Stimulated activated CD8-positive, alpha-beta memory T cell treated with anti-CD3 and anti-CD28 coated beads, Interleukin-7, amount 100 ng/mL, for 24 hours (primary cell): ENCODE measurements around the gene ERCC1.
"Not testable (repeated sequence)": the region's sequence is repeated elsewhere in the genome, so short reads cannot be mapped to it uniquely, and the experiment has no call there.

Experiments
- DNase-seq: peaks from one replicate; pipeline ENCODE4 v3.0.0-alpha.2; 2020; ENCODE audit warnings: low read depth

Gene ERCC1

DNA sequence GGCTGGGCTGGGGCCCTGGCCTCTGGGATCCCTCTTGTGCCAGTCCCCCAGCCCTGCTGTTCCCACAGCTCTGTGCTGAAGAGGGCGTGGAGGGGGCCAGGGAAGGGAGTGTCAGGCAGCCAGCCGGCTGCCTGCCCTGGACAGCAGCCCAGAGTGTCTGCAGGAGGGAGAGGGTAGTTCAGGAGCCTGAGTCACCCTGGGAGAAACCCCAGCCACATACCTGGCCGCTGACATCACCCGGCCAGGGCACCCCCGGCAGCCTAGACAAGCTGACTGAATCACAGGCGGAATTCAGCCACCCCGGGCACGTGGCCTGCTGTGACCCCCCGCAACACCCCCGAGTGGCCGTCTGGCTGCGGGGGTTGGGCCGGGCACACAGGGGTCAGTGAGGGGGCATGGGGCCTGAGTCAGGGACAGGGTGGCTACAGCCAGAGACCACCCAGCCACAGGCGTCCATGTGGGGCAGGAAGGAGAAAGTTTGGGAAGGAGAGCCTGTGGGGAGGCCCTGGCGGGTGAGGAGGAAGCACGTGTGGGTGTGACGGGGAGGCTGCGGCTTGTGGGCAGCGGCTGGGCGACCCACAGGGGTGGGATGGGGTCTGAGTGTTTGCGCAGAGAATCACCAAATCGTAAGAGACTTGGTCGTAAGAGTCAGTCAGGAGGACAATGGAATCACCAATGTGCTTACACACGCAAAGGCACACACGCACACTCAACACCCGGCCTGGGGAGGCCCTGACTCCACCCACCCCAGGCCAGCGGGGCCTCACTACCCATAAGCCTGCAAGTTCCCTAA, 32.2 kb upstream of the ERCC1 start:
- no peak for DNase-seq

DNA sequence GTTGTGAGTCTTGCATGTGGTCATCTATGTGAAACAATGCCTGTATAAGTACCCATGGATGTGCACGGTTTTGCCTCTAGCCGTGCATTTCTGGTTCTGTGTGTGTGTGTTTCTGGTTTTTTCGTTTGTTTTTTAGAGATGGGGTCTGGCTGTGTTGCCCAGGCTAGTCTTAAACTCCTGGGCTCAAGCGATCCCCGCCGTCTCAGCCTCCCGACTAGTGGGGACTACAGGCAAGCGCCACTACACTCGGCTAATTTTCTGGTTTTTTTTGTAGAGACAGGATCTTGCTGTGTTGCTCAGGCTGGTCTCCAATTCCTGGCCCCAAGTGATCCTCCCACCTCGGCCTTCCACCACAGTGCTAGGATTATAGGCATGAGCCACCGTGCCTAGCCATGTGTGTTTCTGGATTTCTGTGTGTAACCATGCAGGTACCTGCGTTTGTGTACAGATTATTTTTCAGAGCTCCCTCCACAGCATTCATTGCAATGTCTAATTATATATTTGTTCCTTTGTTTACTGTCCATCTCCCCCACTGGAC, 28.2 kb upstream of the ERCC1 start:
- DNase-seq, result no peak

DNA sequence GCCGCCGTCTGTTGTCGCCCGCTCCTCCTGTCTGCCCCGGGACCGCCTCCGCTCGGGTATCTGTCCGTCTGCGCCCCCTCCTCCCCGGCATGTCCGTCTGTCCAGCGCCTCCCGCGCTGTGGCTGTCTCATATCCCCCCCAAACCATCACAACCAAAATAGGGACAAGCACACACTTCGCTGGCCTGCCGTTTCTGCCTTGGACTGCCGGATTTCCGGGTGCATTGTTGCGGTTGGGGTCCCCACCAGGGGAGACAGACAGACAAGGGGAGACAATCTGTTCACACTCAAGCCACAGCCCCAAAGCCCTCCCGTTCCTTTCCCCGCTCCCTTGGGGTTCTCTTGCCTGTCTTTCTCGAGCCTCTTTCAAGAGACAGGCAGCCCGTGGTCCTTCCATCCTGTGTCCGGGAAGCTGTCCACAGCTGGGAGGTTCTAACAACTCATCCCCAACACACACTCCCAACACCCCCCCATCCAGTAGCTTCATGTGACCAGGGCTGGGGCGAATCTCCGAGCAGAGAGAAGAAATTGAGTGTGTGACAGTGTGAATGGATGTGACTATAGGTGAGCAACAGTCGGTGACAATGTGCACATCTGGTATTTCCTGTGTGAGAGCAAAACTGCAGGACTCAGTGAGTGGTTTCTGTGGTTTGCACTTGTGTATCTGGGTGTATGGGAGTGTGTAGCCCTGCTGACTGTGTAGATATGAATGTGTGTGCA, 27.6 kb upstream of the ERCC1 start:
- DNase-seq, result no peak

DNA sequence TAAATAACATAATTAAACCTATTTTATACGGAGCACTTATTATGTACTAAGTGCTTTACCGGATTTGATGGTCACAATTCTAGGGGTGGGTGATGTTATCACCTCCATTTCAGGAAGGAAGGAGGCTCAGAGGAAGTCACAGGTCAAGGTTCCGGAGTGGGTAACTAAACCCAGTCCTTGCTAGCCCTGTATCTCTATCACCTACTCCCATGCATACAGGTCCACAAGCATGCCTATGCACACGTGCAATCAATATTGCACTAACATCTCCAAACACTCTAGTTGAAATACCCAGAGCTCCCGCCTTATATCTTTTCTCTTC, 26.3 kb upstream of the ERCC1 start:
- DNase-seq, result no peak

DNA sequence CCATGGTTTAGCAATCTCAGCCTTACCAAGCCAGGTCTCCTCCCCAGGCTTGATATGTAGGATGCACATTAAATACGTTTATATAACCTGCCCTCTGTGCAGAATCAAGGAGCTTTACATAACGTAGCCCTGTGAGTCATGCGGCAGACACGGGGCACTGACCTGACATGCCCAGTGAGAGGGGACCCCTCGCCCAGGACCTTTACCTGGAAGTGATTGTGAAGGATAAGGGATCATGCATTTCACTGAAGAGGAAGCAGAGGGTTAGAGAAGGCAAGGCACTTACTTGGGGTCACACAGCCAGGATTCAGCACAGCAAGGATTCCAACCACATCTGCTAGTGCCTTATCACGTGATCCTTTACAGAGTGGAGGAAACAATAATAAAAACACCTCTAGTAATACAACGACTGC, 25.2 kb upstream of the ERCC1 start:
- no peak for DNase-seq

DNA sequence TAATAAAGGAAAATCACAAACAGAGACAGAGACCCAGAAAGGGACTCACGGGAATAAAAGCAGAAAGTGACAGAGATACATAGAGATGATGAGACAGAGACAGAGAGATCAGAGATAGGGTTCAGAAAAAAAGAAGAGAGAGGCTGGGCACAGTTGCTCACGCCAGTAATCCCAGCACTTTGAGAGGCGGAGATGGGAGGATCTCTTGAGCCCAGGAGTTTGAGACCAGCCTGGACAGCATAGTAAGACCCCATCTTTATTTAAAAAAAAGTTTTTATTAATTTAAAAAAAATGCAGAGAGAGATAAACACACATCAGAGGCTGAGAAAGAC, 24.7 kb upstream of the ERCC1 start:
- no peak for DNase-seq

DNA sequence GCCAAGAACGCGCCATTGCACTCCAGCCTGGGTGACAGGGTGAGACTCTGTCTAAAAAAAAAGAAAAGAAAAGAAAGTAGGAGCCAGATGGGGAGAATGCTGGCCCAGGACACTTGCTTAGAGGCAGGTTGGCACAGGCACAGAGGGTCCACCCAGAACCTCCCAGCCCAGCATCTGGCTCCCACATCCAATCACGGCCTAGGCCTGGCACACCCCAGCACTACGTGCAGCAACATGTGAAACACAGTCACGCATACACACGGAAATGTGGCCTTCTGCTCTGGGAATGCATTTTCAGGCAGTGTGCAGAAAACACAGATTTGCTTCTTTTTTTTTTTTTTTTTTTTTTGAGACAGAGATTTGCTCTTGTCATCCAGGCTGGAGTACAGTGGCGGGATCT, 23.2 kb upstream of the ERCC1 start:
- no peak for DNase-seq

DNA sequence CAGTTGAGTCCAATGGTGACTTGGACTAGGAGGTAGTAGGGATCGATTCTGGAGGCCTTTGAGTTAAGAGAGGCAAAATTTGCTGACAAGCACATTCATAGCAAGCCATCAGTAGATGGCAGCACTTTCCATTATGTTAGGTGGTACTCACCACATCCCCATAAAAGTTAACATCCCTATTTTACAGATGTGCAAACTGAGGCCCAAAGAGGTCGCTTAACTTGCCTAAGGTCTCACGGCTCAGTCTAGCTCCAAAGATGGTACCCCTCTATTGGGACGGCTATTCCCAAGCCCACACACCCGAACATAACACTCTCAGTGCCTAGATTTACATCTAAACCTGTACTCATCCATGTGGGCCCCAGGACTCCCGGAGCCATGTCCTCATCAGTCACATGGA, 22.6 kb upstream of the ERCC1 start:
- no peak for DNase-seq

DNA sequence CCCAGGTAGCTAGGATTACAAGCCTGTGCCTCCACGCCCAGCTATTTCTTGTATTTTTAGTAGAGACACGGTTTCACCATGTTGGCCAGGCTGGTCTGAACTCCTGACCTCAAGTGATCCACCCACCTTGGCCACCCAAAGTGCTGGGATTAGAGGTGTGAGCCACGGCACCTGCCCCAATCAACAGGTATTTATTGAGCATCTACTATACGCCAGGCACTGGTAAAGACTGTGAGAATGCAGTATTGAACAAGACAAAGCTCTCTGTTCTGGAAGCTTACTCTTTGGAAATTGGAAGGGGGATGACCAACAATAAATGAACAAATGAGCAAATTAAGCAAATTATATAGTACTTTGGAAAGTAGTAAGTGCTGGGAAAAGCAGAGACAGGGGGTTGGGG, 21.4 kb upstream of the ERCC1 start:
- no peak for DNase-seq

DNA sequence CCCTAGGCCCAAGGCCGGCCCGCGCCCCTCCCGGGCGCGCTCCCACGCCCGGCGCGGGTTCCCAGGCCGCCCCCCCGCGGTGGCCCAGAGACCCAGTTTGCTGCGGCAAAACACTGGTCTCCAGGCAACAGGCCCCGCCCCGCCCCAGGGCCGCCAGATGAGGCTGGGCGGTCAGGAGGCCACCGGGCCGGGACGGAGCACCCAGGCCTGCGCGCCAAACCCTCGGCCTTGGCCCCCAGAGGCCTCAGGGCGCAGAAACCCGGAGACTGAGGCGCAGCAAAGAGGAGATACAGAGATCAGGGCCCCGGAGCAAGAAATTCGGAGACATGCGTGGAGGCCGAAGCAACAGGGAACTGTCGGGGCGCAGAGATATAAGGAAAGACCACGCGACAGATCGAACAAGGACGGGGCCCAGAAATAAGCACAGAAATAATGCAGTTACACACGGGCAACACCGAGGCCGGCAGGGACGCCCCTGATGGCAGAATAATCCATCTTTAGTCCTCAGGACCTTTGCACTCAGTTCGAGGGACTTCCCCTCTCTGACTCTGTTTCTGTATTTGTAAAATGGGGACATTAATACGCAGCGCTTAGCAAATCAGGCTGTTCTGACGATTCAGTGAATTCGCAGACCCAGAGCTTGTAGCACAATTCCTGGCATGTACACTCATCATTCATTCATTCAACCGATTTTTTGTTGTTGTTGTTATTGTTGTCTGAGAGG, 20.8 kb upstream of the ERCC1 start:
- peak; percentile 59 for DNase-seq

DNA sequence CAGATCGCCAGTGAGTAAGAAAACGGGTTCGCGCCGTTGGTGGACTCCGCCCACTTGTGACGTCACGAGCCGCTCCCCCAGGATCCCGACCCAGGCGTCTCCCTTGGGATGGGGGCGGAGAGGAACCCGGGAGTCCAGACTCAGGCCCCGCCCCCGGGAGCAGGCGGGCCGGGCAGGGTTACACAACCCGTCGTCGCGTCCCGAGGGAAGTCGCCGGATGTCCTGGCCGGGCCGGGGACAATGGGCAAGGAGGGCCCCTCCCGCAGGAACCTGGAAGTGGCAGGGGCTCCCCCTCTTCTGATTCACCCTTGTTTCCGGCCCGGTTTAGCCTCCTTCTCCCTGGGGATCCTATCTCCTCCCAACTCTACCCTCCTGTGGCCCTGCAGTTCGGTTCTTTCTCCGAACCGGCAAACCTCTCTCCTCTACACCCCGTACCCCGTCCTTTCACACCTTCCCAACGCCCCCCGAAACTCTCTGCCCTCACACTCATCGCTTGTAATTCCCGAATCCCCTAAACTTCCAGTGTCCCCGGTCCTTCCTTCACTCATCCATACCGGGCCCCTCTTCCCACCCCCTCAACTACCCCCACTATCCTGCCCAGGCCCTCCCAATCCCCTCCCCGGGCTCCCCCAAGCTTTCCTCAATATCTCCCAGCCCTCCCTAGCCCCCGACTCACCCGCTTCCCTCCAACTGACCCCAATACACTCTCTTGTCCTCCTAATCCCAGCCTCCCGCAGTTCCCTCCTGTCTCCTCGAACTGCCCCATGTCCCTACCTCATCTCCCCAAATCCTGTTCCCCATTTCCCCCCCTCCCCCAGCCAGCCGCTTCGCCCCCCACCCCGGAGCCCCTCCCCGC, 20.0 kb upstream of the ERCC1 start:
- no peak for DNase-seq

DNA sequence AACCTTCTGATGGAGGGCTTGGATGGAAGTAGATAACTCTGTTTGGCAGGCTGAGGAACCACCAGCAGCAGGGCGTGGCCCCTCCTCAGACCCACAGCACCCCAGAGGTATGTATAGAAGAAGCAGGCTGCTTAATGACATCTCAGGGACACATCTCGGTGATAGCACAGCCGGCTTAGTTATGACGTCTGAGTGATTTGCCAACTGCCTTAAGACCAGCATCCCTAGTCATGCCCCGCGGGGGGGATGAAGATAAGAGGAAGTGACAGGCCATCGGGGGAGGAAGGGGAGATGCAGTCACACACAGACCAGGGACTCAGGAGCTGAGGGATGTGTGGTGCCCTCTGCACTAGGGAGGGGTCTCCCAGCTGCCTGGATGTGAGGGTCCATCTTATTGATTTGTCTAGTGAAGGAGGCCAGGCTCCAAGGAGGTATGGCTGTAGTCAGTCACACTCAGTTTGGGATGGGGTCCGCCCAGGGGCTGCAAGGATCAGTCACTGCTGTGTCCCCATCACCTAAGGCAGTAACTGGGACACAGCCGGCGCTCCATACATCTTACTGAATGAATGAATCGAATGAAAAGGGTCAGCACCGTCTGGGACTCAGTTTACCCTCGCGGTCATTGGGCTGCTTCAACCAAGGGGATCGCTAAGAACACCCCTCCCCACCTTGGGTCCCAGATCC, 19.2 kb upstream of the ERCC1 start:
- DNase-seq, result no peak

DNA sequence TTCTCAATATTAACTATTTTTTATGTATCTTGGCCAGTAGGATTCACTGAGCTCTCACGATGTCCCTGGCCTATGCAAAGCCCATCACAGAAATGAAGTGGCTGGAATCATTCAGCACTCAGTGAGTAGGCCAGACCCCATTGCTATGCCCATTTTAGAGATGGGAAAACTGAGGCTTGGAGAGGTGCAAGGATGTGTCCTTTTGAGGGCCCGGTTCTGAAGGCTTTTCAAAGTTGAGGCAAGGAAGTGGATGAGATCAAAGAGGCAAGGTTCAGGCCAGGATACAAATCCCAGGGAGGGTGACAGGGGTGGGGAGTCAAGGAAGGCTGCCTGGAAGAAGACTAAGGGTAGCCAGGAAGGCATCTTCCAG, 18.7 kb upstream of the ERCC1 start:
- DNase-seq, result no peak

DNA sequence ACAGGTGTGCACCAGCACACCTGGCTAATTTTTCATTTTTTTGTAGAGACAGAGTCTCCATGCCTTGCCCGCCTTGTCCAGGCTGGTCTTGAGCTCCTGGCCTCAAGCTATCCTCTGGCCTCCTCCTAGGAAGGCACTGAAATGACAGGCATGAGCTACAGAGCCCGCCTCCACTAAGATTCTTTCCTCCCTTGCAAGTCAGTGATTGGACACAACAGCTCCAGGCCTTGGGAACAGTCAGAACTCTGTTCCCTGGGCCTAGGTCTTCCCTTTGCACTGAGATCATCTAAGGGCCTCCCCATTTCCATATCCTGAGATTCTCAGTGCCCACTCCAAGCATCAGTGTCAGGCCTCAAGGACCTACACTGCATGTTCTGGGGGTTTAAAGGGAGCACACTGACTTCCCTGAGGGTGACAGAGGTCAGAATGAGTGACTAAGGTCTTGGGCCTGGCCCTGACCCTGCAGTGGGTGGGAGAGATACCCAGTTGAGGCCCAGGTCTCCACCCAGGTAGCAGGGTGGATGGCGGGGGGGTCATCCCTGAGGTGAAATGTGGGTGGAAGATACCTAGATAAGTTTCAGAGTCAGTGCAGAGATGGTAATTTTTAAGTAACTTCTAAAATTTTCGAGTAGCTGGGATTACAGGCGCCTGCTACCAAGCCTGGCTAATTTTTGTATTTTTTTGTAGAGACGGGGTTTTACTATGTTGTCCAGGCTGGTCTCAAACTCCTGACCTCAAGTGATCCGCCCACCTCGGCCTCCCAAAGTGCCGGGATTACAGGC, 17.3 kb upstream of the ERCC1 start:
- no peak for DNase-seq

DNA sequence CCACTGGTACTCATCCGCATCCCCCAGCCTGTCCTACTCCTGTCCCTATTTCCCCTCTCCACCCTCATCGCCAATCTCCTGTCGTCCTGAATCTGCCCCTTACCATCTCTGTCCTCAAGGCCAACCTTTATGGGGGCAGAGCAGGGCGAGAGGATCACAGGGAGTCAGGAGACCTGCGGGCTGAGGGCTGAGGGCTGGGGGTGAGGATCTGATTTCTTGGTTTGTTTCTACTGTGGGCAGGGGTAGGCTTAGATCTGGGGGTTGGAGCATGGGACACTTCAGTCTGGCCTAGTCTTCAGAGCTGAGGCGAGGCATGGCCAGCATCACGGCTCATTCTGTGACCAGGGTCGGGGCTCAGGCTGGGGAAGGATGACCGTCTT, 16.5 kb upstream of the ERCC1 start:
- no peak for DNase-seq

DNA sequence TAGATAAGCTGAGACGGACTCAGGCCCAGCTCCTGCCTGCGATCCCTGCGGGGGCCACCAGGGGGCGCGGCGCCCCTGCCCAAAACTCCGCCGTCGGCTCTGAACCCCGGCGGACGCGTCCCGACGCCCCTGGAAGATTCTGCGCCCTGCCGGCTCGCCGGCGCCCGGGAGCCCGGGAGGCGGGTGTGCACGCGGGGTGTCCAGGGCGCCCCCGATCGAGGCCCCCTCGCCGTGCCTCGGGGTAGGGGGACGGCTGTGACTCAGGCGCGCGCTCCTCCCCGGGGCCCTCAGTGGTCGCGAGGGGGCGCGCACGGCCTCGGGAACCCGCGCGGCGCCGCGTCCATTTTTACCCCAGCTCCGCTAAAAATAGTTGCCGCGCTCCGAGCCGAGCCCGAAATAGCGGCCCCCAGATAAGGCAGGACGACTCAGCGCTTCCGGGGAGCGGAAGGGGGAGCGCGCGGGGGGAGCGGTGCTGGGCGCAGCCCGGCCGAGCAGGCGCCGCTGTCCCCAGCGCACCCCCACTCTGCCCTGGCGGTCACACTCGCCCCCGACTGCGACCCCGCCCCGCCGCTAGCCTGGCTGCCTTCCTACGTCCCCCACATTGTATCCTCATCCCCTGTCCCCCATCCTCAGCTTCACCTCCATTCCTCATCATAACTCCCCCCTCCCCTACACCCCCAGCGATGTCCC, 16.0 kb upstream of the ERCC1 start:
- DNase-seq, result peak; percentile 71

DNA sequence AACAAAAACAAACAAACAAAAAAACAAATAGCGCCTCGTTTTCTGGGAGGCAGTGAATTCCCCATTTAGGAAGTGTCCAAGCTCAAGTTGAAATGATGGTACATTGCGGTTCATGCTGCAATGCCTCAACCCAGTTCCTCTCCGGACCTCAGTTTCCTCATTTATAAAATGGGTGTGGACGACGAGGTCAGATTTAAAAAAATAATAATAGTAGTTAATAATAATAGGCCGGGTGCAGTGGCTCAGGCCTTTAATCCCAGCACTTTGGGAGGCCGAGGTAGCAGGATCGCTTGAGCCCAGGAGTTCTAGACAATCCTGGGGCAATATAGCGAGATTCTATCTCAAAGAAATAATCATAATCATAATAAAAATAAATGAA, 15.5 kb upstream of the ERCC1 start:
- DNase-seq, result no peak

DNA sequence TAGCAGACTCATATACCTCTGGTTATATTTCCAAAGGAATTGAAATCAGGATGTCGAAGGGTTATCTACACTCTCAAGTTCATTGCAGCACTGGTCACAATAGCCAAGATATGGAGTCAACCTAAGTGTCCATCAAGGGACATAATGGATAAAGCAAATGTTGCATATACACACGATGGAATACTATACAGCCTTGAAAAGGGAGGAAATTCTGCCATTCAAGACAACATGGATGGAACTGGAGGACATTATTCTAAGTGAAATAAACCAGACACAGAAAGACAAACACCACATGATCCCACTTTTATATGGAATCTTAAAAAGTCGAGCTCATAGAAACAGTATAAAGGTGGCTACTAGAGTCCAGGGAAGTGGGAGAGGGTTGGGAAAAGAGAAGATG, 13.6 kb upstream of the ERCC1 start:
- no peak for DNase-seq

DNA sequence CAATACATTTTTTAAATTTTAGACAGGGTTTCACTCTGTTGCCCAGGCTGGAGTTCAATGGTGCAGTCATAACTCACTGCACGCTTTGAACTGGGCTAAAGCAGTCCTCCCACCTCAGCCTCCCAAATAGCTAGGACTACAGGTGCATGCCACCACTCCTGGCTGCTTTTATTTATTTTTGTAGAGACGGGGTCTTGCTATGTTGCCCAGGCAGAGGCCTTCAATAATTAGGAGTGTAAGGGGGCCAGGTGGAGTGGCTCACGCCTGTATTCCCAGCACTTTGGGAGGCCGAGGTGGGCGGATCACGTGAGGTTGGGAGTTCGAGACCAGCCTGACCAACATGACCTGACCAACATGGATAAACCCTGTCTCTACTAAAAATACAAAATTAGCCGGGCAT, 8.8 kb upstream of the ERCC1 start:
- not testable (repeated sequence) for DNase-seq

DNA sequence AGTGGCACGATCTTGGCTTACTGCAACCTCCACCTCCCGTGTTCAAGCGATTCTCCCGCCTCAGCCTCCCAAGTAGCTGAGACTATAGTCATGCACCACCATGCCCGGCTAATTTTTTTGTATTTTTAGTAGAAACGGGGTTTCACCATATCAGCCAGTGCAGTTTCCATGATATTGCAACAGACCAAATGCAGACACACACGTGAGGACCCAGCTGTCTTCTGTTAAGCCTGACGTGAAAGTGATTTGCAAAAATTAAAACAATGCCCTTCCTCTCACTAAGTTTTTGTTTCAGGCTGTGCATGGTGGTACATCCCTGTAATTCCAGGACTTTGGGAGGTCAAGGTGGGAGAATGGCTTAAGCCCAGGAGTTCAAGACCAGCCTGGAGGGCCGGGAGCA, 7.3 kb upstream of the ERCC1 start:
- not testable (repeated sequence) for DNase-seq
